Measurements from ENCODE around the gene MPRIP.

DNA sequence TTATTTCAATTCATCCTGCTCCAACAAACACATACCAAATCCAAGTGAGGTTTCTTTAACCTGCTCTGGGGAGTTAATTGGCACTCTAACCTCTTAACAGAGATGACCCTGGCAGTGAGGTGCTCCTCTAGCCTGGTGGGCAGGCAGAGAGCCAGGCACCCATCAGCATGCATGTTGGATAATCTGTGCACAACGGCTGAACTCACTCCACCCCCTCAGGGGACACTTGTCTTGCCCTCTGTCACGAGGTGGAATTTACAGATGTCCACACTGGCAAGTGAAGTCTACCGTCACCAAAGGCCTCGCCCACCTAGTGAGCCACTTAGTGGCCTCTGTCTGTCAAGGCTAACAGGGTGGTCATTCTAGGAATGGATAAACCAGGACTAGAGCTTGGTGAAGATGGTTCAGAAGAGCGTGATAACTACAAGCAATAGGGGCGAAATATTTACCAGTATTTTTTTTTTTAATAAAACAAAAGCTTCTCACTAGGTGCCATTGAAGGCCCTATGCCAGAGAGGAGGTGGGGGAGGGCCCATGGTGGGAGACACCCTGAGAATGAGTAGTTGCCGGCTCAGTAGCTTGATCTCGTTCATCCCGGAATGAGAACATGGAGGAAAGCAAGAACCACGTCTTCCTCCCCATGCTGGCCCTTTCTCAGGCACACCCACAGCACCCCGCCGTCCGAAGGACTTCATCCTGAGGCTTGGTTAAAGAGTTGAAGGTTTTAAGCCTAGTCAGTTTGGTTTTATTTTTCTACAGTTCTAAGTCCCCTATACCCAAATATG lies 138.7 kb downstream of the MPRIP start:
- TF ChIP-seq POLR2A (IDR thresholded peaks at IDR 0.05), result no peak
- TF ChIP-seq EP300 (IDR thresholded peaks at IDR 0.05), result no peak
- no peak for TF ChIP-seq CTCF (IDR thresholded peaks at IDR 0.05)
